DOHH2 (cell line): ENCODE measurements around the gene SEPTIN8.

Source experiments
- H3F3A ChIP-seq: fragments of 200-600 bp; sonication (generic), shearing (Covaris generic); 2 replicates; pipeline ENCODE4 v1.6.0; 2016; ENCODE audit warnings: antibody characterized with exemption, mild to moderate bottlenecking; ENCODE audit not compliant: control insufficient read depth, insufficient read depth
- H3K27ac ChIP-seq: fragments of 200-600 bp; sonication (generic); 2 replicates; pipeline ENCODE4 v1.5.1; 2014; ENCODE audit warnings: low read depth, mild to moderate bottlenecking, low read length, moderate library complexity
- H3K27me3 ChIP-seq: fragments of 200-600 bp; sonication (generic); 2 replicates; pipeline ENCODE4 v1.6.1; 2014; ENCODE audit warnings: mild to moderate bottlenecking, low read length, mixed read lengths; ENCODE audit not compliant: control insufficient read depth
- H3K36me3 ChIP-seq: fragments of 200-600 bp; sonication (generic); 2 replicates; pipeline ENCODE4 v1.6.1; 2014; ENCODE audit warnings: mild to moderate bottlenecking, low read length, moderate library complexity, mixed read lengths; ENCODE audit not compliant: control insufficient read depth
- H3K4me1 ChIP-seq: fragments of 200-600 bp; sonication (generic); 2 replicates; pipeline ENCODE4 v1.6.1; 2014; ENCODE audit warnings: mild to moderate bottlenecking, low read length, mixed read lengths; ENCODE audit not compliant: control insufficient read depth
- H3K4me2 ChIP-seq: fragments of 200-600 bp; sonication (generic); 2 replicates; pipeline ENCODE4 v1.6.0; 2014; ENCODE audit warnings: mild to moderate bottlenecking, low read length, moderate library complexity
- H3K4me3 ChIP-seq: fragments of 200-600 bp; sonication (generic); 2 replicates; pipeline ENCODE4 v1.5.1; 2014; ENCODE audit warnings: mild to moderate bottlenecking, low read length, mixed read lengths
- H3K79me2 ChIP-seq: fragments of 200-600 bp; sonication (generic); 2 replicates; pipeline ENCODE4 v1.6.1; 2014; ENCODE audit warnings: mild to moderate bottlenecking, low read length, mixed read lengths; ENCODE audit not compliant: control insufficient read depth
- H3K9me2 ChIP-seq: fragments of 200-600 bp; sonication (generic); replicated peaks from 2 replicates; pipeline ENCODE4 v1.6.1; 2014; ENCODE audit warnings: mild to moderate bottlenecking, low read length, mixed read lengths; ENCODE audit not compliant: control insufficient read depth
- H3K9me3 ChIP-seq: fragments of 200-600 bp; sonication (generic); 2 replicates; pipeline ENCODE4 v1.6.1; 2014; ENCODE audit warnings: antibody characterized with exemption, low read length, mixed read lengths; ENCODE audit not compliant: control insufficient read depth, insufficient read depth
- H4K20me1 ChIP-seq: fragments of 200-600 bp; sonication (generic); 2 replicates; pipeline ENCODE4 v1.6.0; 2014; ENCODE audit warnings: low read depth, mild to moderate bottlenecking, antibody characterized with exemption, low read length, moderate library complexity; ENCODE audit not compliant: control insufficient read depth, insufficient read depth
- CTCF ChIP-seq: fragments of 200-600 bp; sonication (generic); IDR thresholded peaks from one replicate; pipeline ENCODE4 v1.5.1; 2014; ENCODE audit warnings: antibody characterized with exemption, mild to moderate bottlenecking, low read depth, low read length; ENCODE audit not compliant: poor library complexity, severe bottlenecking
- EZH2phosphoT487 ChIP-seq: fragments of 200-600 bp; sonication (generic); IDR thresholded peaks from 2 replicates; pipeline ENCODE4 v1.6.1; 2017; ENCODE audit warnings: borderline replicate concordance, mild to moderate bottlenecking, antibody characterized with exemption, low read length, moderate library complexity, mixed read lengths

Gene SEPTIN8

DNA sequence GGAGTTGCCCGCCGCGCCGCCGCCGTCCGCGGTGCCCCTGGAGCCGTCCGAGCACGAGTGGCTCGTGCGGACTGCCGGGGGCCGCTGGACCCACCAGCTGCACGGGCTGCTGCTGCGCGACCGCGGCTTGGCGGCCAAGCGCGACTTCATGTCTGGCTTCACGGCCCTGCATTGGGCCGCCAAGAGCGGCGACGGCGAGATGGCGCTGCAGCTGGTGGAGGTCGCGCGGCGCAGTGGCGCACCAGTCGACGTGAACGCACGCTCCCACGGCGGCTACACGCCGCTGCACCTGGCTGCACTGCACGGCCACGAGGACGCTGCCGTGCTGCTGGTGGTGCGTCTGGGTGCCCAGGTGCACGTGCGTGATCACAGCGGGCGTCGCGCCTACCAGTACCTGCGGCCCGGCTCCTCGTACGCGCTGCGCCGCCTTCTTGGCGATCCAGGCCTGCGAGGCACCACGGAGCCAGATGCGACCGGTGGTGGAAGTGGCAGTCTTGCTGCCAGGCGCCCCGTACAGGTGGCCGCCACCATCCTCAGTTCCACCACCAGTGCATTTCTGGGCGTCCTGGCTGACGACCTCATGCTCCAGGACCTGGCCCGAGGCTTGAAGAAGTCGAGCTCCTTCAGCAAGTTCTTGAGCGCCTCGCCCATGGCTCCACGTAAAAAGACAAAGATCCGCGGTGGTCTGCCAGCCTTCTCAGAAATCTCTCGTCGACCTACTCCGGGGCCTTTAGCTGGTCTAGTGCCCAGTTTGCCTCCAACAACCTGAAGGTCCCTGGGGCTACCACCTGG lies 37.7 kb upstream of the SEPTIN8 start:
- TF ChIP-seq EZH2phosphoT487 (no peak), CTCF (no peak)
- H4K20me1 ChIP-seq = no peaks in the 10 kb centered on the region
- peaks cover 5% of the 10 kb centered on the region; the same call in 1 of the 2 replicates for H3F3A ChIP-seq
- H3K4me1 ChIP-seq = 0 out of 2 replicates have a peak, but pooled peaks cover 3% of the 10 kb centered on the region
- H3K36me3 ChIP-seq = no peaks in the 10 kb centered on the region
- no peak overlapping the region for H3K4me2 ChIP-seq
- no peak overlapping the region for H3K27ac ChIP-seq
- no peaks in the 10 kb centered on the region for H3K9me3 ChIP-seq
- peaks cover 27% of the 10 kb centered on the region for H3K27me3 ChIP-seq
- H3K9me2 ChIP-seq = no peaks in the 10 kb centered on the region
- H3K4me3 ChIP-seq = no peak overlapping the region
- no peaks in the 10 kb centered on the region for H3K79me2 ChIP-seq

GRCh38 chr5:132813599-132814502 lies 36.8 kb upstream of the SEPTIN8 start:
- Histone ChIP-seq H3K27me3 (peaks cover 25% of the 10 kb centered on the region), H3K4me3 (no peak overlapping the region), H3K79me2 (no peaks in the 10 kb centered on the region), H4K20me1 (no peaks in the 10 kb centered on the region), H3K27ac (no peak overlapping the region), H3K4me1 (0 out of 2 replicates have a peak, but pooled peaks cover 3% of the 10 kb centered on the region), H3K36me3 (no peaks in the 10 kb centered on the region), H3K9me3 (no peaks in the 10 kb centered on the region), H3F3A (peaks cover 5% of the 10 kb centered on the region; the same call in 1 of the 2 replicates), H3K4me2 (peak overlapping the region; percentile 9; the same call in 1 of the 2 replicates), H3K9me2 (no peaks in the 10 kb centered on the region)
- TF ChIP-seq CTCF (no peak), EZH2phosphoT487 (no peak)

GRCh38 chr5:132812781-132813598 lies 36.0 kb upstream of the SEPTIN8 start, which contains the start of gene SOWAHA:
SOWAHA (plus strand) TSS chr5:132813302; CDS start chr5:132813622, 320 bp downstream.
- Histone ChIP-seq H3K27ac (no peak within 1 kb of the TSS), H3K9me3 (no peaks in the 10 kb centered on the region), H3K9me2 (no peaks in the 10 kb centered on the region), H3K4me2 (peak within 1 kb of the TSS; percentile 25; the same call in 1 of the 2 replicates), H4K20me1 (no peaks in the 10 kb centered on the region), H3K4me3 (no peak within 1 kb of the TSS), H3K79me2 (no peaks in the 10 kb centered on the region), H3F3A (peaks cover 5% of the 10 kb centered on the region; the same call in 1 of the 2 replicates), H3K36me3 (no peaks in the 10 kb centered on the region), H3K27me3 (peaks cover 28% of the 10 kb centered on the region), H3K4me1 (0 out of 2 replicates have a peak, but pooled peaks cover 3% of the 10 kb centered on the region)
- TF ChIP-seq EZH2phosphoT487 (peak; percentile 77), CTCF (no peak)
